ENCODE measurements around the gene RAD51D.

DNA sequence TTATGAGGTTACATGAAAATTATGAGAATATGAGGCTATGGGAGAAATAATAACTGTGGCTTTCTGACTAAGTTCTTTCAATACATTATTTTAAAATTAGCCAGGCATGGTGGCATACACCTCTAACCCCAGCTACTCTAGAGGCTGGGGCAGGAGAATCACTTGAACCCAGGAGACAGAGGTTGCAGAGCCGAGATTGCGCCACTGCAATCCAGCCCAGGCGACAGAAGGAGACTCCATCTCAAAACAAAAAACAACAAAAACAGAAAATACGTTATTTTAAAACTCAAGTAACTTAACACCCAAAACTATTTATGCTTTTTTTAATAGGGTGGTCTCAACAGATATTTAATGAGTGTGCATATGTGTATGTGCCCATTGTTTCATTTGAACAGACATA is 53.8 kb downstream of the RAD51D start:
- TF ChIP-seq, protein P1, sequence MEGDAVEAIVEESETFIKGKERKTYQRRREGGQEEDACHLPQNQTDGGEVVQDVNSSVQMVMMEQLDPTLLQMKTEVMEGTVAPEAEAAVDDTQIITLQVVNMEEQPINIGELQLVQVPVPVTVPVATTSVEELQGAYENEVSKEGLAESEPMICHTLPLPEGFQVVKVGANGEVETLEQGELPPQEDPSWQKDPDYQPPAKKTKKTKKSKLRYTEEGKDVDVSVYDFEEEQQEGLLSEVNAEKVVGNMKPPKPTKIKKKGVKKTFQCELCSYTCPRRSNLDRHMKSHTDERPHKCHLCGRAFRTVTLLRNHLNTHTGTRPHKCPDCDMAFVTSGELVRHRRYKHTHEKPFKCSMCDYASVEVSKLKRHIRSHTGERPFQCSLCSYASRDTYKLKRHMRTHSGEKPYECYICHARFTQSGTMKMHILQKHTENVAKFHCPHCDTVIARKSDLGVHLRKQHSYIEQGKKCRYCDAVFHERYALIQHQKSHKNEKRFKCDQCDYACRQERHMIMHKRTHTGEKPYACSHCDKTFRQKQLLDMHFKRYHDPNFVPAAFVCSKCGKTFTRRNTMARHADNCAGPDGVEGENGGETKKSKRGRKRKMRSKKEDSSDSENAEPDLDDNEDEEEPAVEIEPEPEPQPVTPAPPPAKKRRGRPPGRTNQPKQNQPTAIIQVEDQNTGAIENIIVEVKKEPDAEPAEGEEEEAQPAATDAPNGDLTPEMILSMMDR (IDR thresholded peaks at IDR 0.05; ENCODE audit: borderline replicate concordance, extremely low read depth, low read length, poor library complexity, severe bottlenecking): no peak
- no peak for TF ChIP-seq EZH2 (IDR thresholded peaks at IDR 0.05; ENCODE audit: borderline replicate concordance, low read depth, low read length, severe bottlenecking)

All from DND-41 (cell line).